Mammary epithelial cell (primary cell): ENCODE results near the gene DNAH9.

Source experiments
- EZH2 ChIP-seq: IDR thresholded peaks from 2 replicates; pipeline ENCODE4 v1.6.1; 2012; ENCODE audit warnings: low read length, inconsistent platforms, borderline replicate concordance
- TF ChIP-seq, protein P1 (sequence below), 2 donors: IDR thresholded peaks in 1 of 2; conservative IDR thresholded peaks in 1 of 2; 2 replicates each; pipeline ENCODE4 v1.5.1; 2011 to 2012; ENCODE audit warnings: inconsistent platforms in 2 of 2, low read length in 2 of 2, mild to moderate bottlenecking in 2 of 2, control low read depth in 1 of 2, low read depth in 1 of 2; ENCODE audit not compliant: insufficient read depth in 1 of 2; ENCODE audit errors: extremely low read depth in 1 of 2

DNA sequence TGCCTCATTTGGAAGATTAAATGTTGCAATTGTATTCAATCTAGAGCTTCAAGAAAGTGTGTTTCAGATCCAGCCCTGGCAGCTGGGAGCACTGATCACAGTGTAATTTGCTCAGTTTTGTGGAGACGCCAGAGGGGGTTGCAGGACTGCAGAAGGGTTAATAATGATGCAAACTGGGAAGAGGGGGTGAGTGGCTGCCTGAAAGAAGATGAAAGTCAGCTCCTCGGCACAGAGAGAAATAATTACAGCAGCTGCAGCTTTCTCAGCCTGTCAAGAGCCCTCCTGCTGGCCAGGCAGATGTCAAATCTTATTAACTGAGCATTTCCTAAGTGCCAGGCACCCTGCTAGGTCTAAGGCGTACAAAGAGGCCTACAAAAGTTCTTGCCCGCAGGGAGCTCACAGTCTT lies 301.3 kb downstream of the DNAH9 start:
- TF ChIP-seq, protein P1, sequence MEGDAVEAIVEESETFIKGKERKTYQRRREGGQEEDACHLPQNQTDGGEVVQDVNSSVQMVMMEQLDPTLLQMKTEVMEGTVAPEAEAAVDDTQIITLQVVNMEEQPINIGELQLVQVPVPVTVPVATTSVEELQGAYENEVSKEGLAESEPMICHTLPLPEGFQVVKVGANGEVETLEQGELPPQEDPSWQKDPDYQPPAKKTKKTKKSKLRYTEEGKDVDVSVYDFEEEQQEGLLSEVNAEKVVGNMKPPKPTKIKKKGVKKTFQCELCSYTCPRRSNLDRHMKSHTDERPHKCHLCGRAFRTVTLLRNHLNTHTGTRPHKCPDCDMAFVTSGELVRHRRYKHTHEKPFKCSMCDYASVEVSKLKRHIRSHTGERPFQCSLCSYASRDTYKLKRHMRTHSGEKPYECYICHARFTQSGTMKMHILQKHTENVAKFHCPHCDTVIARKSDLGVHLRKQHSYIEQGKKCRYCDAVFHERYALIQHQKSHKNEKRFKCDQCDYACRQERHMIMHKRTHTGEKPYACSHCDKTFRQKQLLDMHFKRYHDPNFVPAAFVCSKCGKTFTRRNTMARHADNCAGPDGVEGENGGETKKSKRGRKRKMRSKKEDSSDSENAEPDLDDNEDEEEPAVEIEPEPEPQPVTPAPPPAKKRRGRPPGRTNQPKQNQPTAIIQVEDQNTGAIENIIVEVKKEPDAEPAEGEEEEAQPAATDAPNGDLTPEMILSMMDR (conservative IDR thresholded peaks at IDR 0.05 in 1 of 2, IDR thresholded peaks at IDR 0.05 in 1 of 2; ENCODE audit: extremely low read depth in 1 of 2, insufficient read depth in 1 of 2, low read depth in 1 of 2, low read length in 2 of 2) = peak in 1 of 2 donors; percentile 13
- TF ChIP-seq EZH2 = no peak
